Right forelimb (tissue), 1 donor: ENCODE data around the gene LYPD6.

ENCODE experiments used
- DNase-seq: peaks from one replicate; pipeline ENCODE4 v3.0.0-alpha.2; 2018

LYPD6 gene

DNA sequence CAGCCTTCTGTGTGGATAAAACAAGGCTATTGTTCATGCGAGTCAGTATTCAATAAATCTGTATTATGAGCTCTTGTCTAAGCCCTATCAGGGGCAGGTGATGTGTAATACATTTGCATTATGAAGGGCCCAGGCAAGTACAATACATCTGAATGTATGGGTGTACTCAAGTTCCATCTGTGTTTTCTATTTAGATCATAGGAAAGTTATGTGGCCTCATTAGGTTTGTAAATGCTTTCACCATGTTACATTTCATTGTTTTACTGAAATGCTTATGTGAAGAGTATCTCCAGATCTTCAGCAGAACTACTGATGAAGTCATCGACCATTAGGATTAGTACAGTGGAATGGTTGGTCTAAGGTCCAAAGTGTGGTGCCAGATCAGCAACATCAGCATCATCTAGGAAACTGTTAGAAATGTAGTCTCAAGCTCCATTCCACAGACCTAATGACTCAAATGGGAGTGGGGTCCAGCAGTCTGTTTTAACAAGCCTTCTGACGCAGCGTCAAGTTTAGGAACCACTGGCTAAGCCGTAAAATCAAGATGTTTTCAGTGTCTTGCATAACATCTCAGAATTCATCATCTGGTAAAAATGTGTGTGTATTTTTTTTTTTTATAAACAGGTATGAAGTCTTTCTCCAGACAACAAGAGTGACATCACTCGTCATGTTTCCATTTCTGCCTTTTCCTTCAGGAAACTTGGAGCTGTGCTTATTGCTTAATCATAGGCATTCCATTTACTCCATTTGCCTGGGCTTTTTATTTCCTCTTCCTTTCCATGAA lies 80.5 kb downstream of the LYPD6 start:
- no peak for DNase-seq

DNA sequence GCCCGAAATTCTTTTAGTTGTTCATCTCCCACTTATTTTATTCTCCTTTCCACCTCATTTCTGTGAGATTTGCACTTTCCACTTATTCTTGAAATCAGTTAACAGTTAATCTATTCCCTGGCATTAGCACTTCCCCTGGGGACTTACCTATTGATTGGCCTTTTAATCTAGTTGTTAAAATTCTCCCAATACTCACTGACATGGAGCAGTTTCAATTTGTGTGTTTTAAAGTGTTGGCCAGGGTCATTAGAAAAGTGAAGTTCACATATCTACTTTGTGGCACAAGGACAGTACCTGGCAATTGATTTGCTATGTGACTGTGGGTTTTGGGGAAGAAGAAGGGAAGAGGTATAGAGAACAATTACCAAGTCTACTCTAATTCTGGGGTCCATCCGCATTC lies 83.1 kb downstream of the LYPD6 start:
- no peak for DNase-seq

DNA sequence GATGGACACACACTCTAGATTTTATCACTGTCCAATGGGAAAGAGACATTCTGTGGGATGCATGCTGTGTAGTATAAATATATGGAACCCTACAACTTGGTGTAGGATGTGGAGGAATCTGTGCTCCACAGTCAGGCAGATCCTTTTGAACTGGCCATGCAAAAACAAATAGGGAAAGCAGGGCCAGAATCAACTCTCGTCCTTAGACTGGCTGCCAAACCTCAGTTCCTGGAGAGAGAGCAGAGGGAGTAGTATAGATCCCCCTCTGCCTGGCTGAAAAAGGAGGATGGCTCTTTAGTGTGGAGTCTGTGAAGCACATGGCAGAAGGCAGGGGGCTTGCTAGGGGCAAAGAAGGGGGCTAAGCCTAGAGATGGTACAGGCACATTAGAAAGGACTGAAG lies 84.7 kb downstream of the LYPD6 start:
- no peak for DNase-seq

DNA sequence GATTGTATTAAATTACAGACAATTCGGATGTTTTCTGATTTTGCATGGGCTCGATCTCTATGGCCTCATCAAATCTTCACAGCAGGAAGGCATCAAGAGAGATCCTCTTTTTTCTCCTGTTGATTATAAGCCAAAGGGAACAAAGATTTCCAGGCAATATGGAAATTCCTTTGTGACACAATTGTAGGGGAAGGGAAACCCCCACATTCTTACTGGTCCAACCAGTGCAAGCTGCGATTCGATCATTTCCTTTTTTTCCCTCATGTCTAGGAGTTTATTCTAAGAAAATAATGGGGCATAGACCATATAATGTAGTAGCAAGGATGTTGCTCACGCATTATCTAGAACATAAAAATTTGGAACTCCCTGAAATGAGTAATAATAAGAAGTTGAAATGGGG lies 87.7 kb downstream of the LYPD6 start:
- no peak for DNase-seq

DNA sequence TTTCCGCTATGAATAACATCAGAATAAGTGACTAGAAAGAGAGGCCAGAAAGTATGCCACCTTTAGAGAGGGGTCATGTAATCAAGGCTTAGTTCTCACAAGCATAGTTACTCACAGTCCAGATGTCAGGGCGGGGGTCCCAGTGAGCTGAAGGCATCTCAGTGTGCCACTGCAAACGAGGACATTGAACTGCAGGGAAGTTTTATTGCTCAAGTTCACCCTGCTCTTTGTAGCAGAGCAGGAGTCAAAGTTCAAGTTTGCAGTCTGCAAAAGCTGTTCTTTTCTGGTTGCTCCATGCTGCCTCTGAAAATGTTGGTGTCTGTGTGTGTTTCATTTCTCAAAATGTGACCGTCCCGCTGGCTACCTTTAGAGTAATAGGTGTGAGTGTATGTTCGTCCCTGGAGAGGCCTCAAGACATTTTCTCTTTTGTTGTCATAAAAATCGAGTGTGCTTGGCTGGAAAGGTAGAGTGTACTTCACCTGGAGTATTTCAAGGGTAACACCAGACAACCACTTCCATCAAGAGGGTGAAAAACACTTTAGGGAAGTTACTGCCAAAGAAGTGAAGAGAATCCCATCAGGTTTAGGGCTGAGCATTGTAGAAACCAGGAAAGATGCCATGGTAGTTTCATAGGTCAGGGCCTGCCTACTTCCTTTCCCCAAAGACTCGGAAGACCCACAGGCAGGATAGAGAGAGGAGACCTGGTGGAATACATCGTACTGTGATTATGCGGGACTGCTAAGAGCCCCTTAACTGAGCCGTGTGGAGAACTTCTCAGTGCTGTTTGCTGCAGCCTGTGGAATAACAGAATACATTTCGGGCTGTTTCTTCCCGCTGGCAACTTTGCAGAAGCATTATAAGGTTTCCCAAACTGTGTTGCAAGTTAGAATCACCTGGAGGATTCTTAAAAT lies 89.9 kb downstream of the LYPD6 start:
- DNase-seq, result no peak

DNA sequence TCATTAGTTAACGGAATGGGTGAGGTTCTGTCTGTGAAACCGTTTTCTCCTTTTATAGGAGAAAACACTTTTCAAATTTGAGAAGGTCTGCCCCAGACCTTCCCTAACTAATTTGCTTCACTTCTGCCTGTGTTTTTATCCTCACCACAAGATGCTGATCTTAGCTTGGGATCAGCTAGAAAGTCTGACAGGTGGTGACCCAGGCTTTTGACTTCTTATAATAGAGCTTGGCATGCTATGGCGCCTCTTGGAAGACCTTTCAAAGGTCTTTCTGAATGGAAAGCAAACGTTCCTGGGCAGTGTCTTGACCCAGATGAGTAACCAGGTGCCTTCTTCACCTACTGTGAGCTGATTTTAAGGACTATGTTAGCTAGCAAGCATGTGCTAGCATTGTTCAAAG lies 91.4 kb downstream of the LYPD6 start:
- DNase-seq, result no peak

DNA sequence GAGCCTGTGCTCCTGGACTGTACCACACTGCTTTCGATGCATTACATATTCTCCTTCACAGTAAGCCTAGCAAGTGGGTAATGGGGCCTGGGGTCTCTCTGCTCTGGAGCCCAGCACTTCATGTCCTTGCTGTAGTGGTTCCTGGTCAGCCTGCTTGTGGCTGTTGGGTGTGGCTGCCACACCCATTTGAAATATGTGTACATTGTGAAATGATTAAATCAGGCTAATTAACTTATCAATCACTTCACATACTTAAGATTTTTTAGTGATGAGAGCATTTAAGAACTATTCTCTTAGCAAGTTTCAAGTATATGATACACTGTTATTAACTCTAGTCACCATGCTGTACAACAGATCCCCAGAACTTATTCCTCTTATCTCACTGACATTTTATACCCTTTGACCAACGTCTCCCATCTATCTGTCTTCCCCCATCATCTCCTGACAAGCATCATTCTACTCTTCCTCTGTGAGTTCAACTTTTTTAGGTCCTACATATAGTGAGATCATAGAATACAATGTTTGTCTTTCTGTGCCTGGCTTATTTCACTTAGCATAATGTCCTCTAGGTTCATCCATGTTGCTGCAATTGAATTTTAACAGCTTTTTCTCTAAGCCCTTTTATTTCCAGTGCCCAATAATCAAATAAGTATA lies 92.1 kb downstream of the LYPD6 start:
- no peak for DNase-seq

DNA sequence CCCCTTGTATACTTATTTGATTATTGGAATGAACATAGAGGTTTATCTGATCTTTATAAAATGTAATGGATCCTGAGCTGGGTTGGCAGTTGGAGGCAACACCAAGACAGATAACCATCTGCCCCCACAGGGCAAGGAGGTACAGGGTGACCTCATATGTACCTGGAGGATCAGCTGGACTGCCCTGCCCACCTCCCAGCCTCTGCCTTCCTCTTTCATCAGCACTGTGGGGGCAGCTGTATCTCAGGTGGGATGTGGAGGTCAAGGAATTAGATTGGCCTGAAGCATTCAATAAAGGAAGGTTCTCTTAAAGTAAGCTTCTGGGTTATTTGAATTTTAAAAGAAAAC lies 92.6 kb downstream of the LYPD6 start:
- no peak for DNase-seq

DNA sequence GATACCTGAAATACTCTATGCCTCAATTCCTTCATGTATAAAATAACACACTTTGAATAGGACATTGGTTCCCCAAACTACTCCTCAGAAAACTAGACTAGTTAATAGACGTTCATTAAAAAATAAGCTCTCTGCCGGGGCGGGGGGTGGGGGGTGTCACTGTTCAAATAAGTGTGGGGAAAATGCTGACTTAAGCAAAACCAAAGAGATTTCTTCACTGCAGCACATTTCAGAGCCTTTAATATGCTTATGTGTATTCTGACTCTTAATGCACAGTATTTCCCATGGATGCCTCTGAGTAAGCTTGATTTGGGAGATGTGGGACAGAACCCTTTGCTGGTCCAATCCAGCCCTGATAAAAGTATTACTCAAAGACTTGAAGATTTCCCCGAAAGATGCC lies 93.2 kb downstream of the LYPD6 start:
- no peak for DNase-seq

DNA sequence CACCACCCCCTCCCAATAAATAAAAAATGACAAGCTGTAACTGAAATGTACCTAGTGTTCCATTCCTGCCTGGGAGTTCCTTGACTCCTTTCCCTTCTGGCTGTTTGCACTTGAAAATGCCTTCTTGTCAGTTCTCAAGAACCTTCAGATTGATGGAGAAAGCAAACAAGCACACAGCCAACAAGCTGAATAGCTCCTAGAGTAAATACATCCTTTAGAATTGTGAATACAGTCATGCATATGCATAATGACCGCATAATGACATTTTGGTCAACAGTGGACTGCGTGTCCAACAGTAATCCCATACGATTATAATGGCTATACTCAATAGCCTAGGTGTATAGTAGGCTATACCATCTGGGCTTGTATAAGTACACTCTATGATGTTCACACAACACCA lies 97.0 kb downstream of the LYPD6 start:
- DNase-seq, result no peak

DNA sequence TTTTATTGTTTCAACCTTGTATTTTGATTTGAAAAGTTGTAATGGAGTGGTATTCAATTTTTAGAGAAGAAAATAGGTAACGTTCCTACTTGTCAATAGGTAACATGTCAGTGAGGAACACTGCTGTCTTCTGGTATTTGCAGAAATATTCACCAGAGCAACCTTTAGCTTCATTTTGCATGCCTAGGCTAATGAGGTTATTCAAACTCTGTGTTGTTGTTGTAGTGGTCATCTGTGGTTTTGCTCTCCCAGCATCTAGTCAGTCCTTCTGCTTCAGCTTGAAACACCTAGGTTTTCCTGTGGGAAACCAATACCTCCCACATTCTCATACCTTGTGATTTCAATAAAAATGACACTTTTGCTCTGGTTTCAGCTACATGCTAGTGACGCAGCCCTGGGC lies 98.4 kb downstream of the LYPD6 start:
- no peak for DNase-seq

DNA sequence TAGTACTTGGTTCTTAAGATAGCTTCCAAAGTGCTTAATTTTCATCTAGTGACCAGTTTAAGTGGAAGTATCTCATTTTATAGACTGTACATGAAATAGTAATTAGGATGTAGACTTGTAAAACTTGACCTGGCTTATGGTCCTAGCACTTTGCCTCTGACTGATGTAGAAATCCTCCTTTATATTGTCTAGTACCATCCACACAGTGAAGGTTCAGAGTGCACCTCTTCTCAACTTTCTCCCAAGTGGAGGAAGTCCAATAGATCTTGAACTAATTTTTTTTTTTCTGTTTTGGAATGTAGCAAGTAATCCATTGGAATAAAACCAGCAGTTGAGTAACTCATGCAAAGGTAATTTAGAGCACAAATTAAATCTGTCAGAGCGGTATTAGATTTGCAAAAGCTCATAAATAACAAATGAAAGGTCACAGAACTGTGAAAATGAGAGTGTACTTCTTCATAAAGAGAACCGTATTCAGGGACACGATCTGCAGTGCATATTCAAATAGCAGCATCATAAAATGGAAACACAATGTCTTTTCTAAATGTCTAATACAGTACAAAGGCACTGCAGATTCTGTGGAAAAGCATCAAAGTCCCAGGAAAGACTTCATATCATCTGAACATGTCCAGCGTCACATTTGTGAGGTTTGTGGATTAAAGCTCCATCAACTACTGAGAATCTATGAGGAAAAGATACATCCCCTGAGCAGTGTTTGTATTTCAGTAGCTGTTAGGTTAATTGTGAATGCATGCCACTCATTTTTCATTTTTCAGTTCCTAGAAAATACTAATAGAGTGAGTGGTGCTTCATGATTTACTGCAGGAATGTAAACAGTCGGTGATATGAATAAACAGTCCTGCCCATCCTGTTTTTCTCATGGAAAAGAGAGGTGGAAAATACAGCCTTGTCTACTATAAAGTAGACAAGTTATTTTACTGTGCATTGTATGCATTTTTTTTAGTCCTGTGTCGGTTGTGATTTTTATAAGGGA lies 100.7 kb downstream of the LYPD6 start:
- DNase-seq, result no peak

DNA sequence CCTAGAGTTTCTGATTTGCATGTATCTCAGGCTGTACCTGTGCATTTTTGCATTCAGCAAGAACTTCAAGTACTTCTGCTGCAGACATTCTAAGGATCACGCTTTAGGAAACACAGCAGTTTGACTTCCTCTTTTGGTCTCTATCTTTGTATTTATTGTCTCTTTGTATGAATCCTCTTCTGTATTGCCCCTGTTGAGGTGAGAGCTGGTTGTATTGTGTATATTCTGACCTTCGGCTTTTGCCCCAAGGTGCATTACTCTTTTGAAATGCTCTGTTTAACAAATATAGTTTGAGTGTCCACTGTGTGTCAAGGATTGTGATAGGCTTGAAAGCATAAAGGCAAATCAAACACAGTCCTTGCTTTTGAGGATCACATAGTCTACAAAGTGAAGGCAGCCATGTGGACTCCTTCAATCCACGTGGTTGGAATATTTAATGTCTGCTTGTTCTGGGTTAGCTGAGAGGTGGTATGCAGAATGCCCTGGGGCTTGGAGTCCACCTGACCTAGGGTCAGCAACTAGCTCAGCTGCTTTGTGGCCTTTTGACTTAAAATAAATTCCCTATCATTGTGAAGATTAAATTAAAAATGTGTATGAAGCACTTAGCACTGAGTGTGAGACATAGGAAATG lies 108.1 kb downstream of the LYPD6 start:
- no peak for DNase-seq

DNA sequence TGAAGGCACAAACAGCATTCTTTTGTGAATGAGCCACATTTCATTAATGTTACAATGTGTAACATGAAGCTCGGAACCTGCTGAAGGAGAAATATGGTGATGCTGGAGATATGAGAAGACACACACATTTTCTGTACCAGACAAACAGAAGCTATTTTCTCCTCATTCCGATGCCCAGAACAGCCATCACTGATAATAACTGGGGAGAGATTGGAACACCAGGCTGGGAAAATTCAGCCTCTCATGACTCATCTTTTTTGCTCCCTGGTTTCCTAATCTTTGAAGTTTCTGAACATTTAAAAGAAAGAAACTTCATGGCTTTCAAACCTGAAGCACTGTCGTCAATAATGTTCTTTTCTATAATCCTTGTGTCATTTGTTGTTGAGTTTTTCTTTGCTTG lies 110.9 kb downstream of the LYPD6 start:
- no peak for DNase-seq

DNA sequence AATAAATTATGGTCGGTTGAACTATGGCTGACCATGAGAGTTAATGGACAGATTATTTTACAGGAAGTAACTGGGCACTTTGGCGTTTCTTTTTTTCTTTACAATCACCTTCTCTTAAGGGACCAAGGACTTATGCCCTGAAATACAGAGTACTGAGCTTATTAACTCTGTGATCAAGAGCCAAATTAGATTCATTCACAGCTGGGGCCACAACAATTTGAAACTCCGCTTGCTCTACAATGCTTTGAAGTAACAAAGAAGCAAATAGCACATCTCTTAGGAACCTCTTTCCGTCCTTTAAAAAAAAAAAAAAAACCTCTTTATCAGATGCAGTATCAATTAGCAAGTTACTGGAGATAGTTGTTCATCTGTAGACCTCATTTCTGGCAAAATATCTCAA lies 112.0 kb downstream of the LYPD6 start:
- DNase-seq, result no peak

DNA sequence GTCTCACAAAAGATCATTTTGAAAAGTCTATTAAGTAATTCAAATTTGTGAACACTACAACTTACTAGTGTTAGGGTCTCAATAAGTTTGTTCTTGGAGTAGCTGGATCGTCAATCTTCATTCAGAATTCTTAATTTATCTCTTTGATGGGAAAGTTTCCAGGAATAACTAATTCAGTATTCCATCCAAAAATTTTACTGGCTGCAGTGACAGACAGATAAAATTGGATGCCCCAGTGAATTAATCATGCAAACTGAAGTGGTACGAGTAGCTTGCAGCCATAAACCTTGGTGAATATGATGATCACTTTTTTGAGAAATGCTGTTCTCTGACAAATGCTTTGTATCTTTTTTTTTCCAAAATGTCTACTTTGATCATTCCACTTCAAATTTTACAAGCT lies 112.8 kb downstream of the LYPD6 start:
- no peak for DNase-seq

DNA sequence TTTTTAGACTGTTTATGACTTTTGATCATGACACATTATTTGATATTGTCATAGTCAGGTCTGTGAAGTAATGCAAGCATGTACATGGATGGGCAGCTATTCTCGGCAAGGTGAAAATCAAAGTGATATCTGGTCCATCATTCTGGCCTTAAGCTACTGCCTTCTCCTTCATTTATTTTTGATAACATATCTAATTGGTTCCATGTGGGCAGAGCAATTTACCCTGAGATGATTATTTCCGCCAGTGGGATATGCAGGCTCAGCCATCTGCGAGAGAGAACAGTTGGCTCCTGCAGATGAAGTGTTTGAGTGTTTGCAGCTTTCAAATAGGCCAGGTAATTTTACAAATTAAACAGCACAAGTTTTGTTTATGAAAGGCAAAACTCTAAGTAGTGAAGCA lies 116.4 kb downstream of the LYPD6 start:
- DNase-seq, result no peak

DNA sequence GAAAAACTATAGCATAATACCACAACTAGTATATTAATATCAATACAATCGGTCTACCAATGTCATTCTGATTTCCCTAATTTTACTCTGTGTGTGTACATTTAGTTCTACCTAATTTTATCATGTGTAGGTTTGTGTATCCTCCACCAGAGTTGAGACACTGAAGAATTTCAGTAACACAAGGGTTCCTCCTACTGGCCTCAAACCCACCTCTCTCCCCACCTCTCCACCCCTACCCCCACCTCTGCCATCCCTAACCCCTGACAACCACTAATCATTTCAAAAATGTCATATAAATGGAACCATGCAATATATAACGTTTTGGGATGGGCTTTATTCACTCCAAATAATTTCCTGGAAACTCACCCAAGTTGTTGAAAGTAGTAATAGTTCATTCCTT lies 117.9 kb downstream of the LYPD6 start:
- no peak for DNase-seq

DNA sequence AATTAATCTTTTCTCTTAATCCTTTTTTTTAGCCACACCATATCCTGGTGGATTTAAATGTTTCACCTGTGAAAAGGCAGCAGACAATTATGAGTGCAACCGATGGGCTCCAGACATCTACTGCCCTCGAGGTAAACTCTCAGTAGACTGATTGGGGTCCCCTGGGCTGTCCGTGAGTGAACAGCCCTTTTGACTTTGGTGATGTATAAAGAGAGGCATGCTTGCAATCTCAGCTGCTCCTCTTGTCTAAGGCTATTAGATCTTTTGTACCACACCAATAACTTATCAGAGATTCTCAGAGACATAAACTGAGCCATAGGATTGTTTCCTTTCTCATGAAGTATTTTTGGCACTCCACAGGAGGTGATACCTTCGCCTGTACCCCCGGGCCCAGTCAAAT lies 118.6 kb downstream of the LYPD6 start:
- no peak for DNase-seq

DNA sequence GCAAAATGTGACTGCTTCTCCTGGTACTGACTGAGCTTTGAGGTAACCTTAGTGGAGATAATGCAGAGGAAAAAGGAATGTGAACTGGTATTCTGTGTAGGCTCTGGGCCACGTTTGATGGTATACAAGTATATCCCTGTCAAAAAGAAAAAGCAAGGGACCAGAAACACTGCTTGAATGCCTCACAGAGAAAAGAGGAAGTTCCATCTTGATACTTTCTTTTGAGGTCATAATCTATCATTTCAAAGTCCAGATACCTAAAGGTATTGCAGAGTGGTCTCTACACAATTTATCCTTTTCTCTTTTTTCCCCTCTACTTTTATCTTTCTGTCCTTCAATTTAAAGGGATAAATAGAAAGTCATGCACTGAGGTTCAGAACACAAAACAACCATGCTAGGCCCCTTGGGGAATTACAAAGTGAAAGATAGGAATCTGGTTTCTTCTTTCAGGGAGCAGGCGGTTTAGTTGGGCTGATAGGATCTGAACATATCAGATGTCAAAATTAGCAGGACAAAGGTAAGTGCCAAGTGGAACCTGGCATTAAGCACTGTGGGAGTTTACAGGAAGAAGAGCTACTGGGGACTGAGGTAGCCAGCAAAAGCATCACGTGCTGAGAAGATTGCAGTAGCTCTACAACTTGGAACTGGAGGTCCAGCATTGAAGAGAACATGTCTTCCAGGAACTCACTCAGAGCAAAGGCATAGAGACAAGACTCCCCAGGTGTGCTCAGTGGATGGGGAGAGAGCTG lies 121.2 kb downstream of the LYPD6 start:
- no peak for DNase-seq

DNA sequence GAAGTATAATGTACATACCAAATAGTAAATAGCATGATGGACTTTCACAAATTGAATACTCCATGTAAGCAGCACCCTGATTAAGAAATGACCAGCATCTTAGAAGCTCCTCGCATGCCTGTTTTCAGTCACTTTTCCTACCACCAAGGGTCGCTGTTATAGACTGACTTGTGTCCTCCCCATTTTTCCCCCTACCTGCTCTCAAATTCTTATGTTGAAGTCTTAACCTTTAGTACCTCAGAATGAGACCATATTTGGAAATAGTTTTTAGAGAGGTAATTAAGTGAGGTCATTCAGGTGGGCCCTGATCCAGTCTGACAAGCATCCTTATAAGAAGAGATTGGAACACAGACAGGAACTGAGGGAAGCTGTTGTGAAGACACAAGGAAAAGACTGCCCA lies 125.9 kb downstream of the LYPD6 start:
- DNase-seq, result no peak
